ENCODE data around the gene MYCT1.

DNA sequence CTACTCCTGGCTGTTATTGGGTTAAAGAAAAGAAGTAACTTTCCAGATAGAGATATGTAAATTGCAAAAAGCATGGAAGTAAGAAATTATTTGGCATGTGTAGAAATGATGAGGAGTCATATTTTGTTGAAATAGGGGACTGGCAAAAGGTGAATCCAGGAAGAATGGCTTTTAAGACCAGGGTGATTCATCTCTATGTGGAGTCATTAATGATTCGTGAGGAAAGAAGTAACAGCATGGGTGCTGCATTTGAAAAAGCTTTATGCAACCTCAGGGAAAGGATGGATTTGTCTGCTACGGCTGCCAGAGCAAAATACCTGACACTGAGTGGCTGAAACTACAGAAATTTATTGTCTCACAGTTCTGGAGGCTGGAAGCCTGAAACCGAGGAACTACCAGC is 45.7 kb upstream of the MYCT1 start:
- TF ChIP-seq, protein P1, sequence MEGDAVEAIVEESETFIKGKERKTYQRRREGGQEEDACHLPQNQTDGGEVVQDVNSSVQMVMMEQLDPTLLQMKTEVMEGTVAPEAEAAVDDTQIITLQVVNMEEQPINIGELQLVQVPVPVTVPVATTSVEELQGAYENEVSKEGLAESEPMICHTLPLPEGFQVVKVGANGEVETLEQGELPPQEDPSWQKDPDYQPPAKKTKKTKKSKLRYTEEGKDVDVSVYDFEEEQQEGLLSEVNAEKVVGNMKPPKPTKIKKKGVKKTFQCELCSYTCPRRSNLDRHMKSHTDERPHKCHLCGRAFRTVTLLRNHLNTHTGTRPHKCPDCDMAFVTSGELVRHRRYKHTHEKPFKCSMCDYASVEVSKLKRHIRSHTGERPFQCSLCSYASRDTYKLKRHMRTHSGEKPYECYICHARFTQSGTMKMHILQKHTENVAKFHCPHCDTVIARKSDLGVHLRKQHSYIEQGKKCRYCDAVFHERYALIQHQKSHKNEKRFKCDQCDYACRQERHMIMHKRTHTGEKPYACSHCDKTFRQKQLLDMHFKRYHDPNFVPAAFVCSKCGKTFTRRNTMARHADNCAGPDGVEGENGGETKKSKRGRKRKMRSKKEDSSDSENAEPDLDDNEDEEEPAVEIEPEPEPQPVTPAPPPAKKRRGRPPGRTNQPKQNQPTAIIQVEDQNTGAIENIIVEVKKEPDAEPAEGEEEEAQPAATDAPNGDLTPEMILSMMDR (IDR thresholded peaks at IDR 0.05; ENCODE audit: insufficient read depth, low read length) = no peak
- no peak for TF ChIP-seq GABPA (IDR thresholded peaks at IDR 0.05; ENCODE audit: low read depth)
